HepG2 (cell line): ENCODE results near the gene PAFAH1B1. TPM values are rescaled to one million over a fixed set of nuclear protein-coding genes. Genes with fewer than 3 reads are reported as not detected.
A peak's percentile ranks its signal among the peaks of the same experiment; 100 is the strongest.

Experiments used
- BHLHE40 ChIP-seq: IDR thresholded peaks from 2 replicates; pipeline ENCODE4 v1.6.1; 2011; ENCODE audit warnings: low read length, improper control_type of control experiment
- CC2D1A ChIP-seq: sonication (generic); formaldehyde crosslinking; IDR thresholded peaks from 2 replicates; pipeline ENCODE4 v1.8.1; 2023; ENCODE audit warnings: mild to moderate bottlenecking, missing genetic modification reagents
- NFRKB ChIP-seq: fragments of 450-650 bp; IDR thresholded peaks from 2 replicates; pipeline ENCODE4 v1.6.1; 2017
- NKX3-1 ChIP-seq: sonication (generic); formaldehyde crosslinking; IDR thresholded peaks from 2 replicates; pipeline ENCODE4 v1.5.0; 2020; ENCODE audit warnings: missing genetic modification reagents
- NR0B2 ChIP-seq: sonication (generic); formaldehyde crosslinking; IDR thresholded peaks from 2 replicates; pipeline ENCODE4 v1.4.0; 2020; ENCODE audit warnings: mild to moderate bottlenecking, missing genetic modification reagents
- PHB2 ChIP-seq: fragments of 450-650 bp; IDR thresholded peaks from 2 replicates; pipeline ENCODE4 v1.6.1; 2018; ENCODE audit not compliant: partially characterized antibody
- REPIN1 ChIP-seq: sonication (generic); formaldehyde crosslinking; IDR thresholded peaks from 2 replicates; pipeline ENCODE4 v1.8.0; 2022; ENCODE audit warnings: missing genetic modification reagents, low read depth, mild to moderate bottlenecking, borderline replicate concordance
- SNRNP70 ChIP-seq: fragments of 200-400 bp; formaldehyde crosslinking; IDR thresholded peaks from 2 replicates; pipeline ENCODE4 v1.6.1; 2017; ENCODE audit warnings: mild to moderate bottlenecking, low read depth, low read length, moderate library complexity
- SP1 ChIP-seq, 2 experiments: fragments of 450-650 bp in 1 of 2; sonication (generic) in 1 of 2; formaldehyde crosslinking in 1 of 2; IDR thresholded peaks; 2 replicates each; pipeline versions ENCODE4 v1.4.0 to v1.6.1; 2016 to 2020; ENCODE audit warnings: missing genetic modification reagents in 1 of 2
- TCF7 ChIP-seq: sonication (generic); IDR thresholded peaks from 2 replicates; pipeline ENCODE4 v1.6.1; 2016; ENCODE audit warnings: antibody characterized with exemption, low read depth
- THRA ChIP-seq: sonication (generic); formaldehyde crosslinking; IDR thresholded peaks from 2 replicates; pipeline ENCODE4 v1.4.0; 2020; ENCODE audit warnings: missing genetic modification reagents, borderline replicate concordance
- YEATS4 ChIP-seq: sonication (generic); formaldehyde crosslinking; IDR thresholded peaks from 2 replicates; pipeline ENCODE4 v1.4.0; 2020; ENCODE audit warnings: missing genetic modification reagents, borderline replicate concordance
- ZBTB21 ChIP-seq: sonication (generic); formaldehyde crosslinking; IDR thresholded peaks from 2 replicates; pipeline ENCODE4 v1.4.0; 2020; ENCODE audit warnings: missing genetic modification reagents
- ZIK1 ChIP-seq: sonication (generic); formaldehyde crosslinking; IDR thresholded peaks from 2 replicates; pipeline ENCODE4 v1.5.0; 2020; ENCODE audit warnings: mild to moderate bottlenecking, low read depth, missing genetic modification reagents, borderline replicate concordance
- ZNF12 ChIP-seq: sonication (generic); formaldehyde crosslinking; IDR thresholded peaks from 2 replicates; pipeline ENCODE4 v1.5.0; 2020; ENCODE audit warnings: missing genetic modification reagents
- ZNF550 ChIP-seq: sonication (generic); formaldehyde crosslinking; IDR thresholded peaks from 2 replicates; pipeline ENCODE4 v1.4.0; 2020; ENCODE audit warnings: mild to moderate bottlenecking, missing genetic modification reagents, borderline replicate concordance
- ZNF788 ChIP-seq: sonication (generic); formaldehyde crosslinking; IDR thresholded peaks from 2 replicates; pipeline ENCODE4 v1.5.0; 2020; ENCODE audit warnings: mild to moderate bottlenecking, missing genetic modification reagents, borderline replicate concordance
- ZNF883 ChIP-seq: sonication (generic); formaldehyde crosslinking; IDR thresholded peaks from 2 replicates; pipeline ENCODE4 v1.5.1; 2020; ENCODE audit warnings: mild to moderate bottlenecking, missing genetic modification reagents; ENCODE audit errors: not compliant biosample characterization
- polyA plus RNA-seq, 8 experiments: library from polyadenylated mRNA; depleted of rRNA in 3 of 8; stranded (reverse) in 7 of 8; unstranded in 1 of 8; fragments of >200 nt; fragmentation: Illumina TruSeq in 4 of 8; extraction: Trizol in 4 of 8; gene quantifications; 2 replicates each; pipeline versions ENCODE4 v1.2.1 to v1.2.3, GENCODE V29; 2011 to 2016; ENCODE audit warnings: low read depth in 4 of 8, missing spikeins in 1 of 8, mixed read lengths in 1 of 8; ENCODE audit not compliant: insufficient read depth in 1 of 8
- total RNA-seq, 5 experiments: library from RNA; depleted of rRNA; stranded (reverse); fragments of >200 nt; fragmentation: Illumina TruSeq; extraction: Trizol; gene quantifications; 2 replicates each; pipeline ENCODE4 v1.2.3, GENCODE V29; 2016; ENCODE audit warnings: low read depth in 1 of 5

The PAFAH1B1 gene
- total and polyA plus RNA-seq, 2 of the 13 experiments (the other 11 are each of a cell fraction or from before 2014, with no cell fraction given) = 46.0 to 64.9 TPM

GRCh38 chr17:2592971-2593820 lies at the start of gene PAFAH1B1 (continued):
- TF ChIP-seq THRA (CRISPR knock-in tag) = no peak
- TF ChIP-seq NKX3-1 (CRISPR knock-in tag) = no peak
- TF ChIP-seq CC2D1A (CRISPR knock-in tag) = no peak
- no peak for TF ChIP-seq ZNF12 (CRISPR knock-in tag)
- TF ChIP-seq ZIK1 (CRISPR knock-in tag) = peak; percentile 44; the same call in 1 of the 2 replicates
- no peak for TF ChIP-seq SP1 (IDR thresholded peaks at IDR 0.05)
- TF ChIP-seq SP1 (CRISPR knock-in tag; IDR thresholded peaks at IDR 0.05) = peak; percentile 29; the same call in 1 of the 2 replicates
- TF ChIP-seq ZBTB21 = no peak
- no peak for TF ChIP-seq PHB2
- no peak for TF ChIP-seq ZNF883
- TF ChIP-seq ZNF788 (CRISPR knock-in tag) = peak; percentile 85; the same call in 1 of the 2 replicates
- TF ChIP-seq NFRKB = no peak
- TF ChIP-seq TCF7 = no peak
- TF ChIP-seq BHLHE40 = peak; percentile 64
- TF ChIP-seq ZNF550 (CRISPR knock-in tag) = no peak
- peak; percentile 84; the same call in 1 of the 2 replicates for TF ChIP-seq NR0B2 (CRISPR knock-in tag)
- TF ChIP-seq REPIN1 (CRISPR knock-in tag) = no peak; the same call in 1 of the 2 replicates
- TF ChIP-seq YEATS4 (CRISPR knock-in tag) = peak; percentile 86
- no peak for TF ChIP-seq SNRNP70
